ENCODE measurements around the gene RUSC1. TPM values are rescaled to one million over a fixed set of nuclear protein-coding genes. Genes with fewer than 3 reads are reported as not detected.

The RUSC1 gene
- total RNA-seq, 3 donors from 2014 or later: 58.9 to 79.4 (median 60.6) TPM

GRCh38 chr1:155360051-155360450, 39.4 kb downstream of the RUSC1 start:
- Histone ChIP-seq H3K4me1 (ENCODE audit: low read depth) (no peaks in the 10 kb centered on the region), H3K36me3 (ENCODE audit: low read depth) (peaks cover 5% of the 10 kb centered on the region), H3K4me3 (no peak overlapping the region), H3K9me3 (no peaks in the 10 kb centered on the region)
- DNase-seq (peak in 1 of 3 donors; percentile 6), ATAC-seq (peak; percentile 68)
- intact Hi-C loops (cut with DNase I, micrococcal nuclease): no loop called here
- TF ChIP-seq CTCF (IDR thresholded peaks at IDR 0.05): no peak

GRCh38 chr1:155379180-155379579, 58.5 kb downstream of the RUSC1 start:
- no peak for TF ChIP-seq CTCF (IDR thresholded peaks at IDR 0.05)
- H3K4me3 ChIP-seq: no peak overlapping the region
- no peaks in the 10 kb centered on the region for H3K4me1 ChIP-seq (ENCODE audit: low read depth)
- ATAC-seq (no peak), DNase-seq (no peak)
- H3K9me3 ChIP-seq: no peaks in the 10 kb centered on the region
- no peaks in the 10 kb centered on the region for H3K36me3 ChIP-seq (ENCODE audit: low read depth)
- intact Hi-C loops (cut with DNase I, micrococcal nuclease): no loop called here

- Histone ChIP-seq H3K4me1 (ENCODE audit: low read depth) (no peaks in the 10 kb centered on the region), H3K9me3 (no peaks in the 10 kb centered on the region), H3K36me3 (ENCODE audit: low read depth) (no peaks in the 10 kb centered on the region), H3K4me3 (no peak overlapping the region)
- DNase-seq (no peak), ATAC-seq (no peak)
- no peak for TF ChIP-seq CTCF (IDR thresholded peaks at IDR 0.05)
- intact Hi-C loops (cut with DNase I, micrococcal nuclease): no loop called here
Observed at GRCh38 chr1:155379631-155380090, 59.0 kb downstream of the RUSC1 start.

Small RNA genes within 50 kb of the gene (microRNA-seq; reads per million reads assigned to microRNA genes)
- gene MIR555: not detected

Other genes starting within 250 kb of the RUSC1 start
- 10 to 100 TPM in 1 of 3 donors, 1 to 10 TPM in 2; 2.1 to 17.4 (median 5.6) TPM for gene EFNA3, start 242.1 kb upstream of the RUSC1 start, total RNA-seq
- gene EFNA1, start 193.0 kb upstream of the RUSC1 start, total RNA-seq: 100 to 1,000 TPM in 2 of 3 donors, 10 to 100 TPM in 1; 46.3 to 198 (median 110) TPM
- 10 to 100 TPM; 38.7 to 95.8 (median 66.4) TPM for gene SLC50A1, start 185.0 kb upstream of the RUSC1 start, total RNA-seq
- gene DPM3, start 180.4 kb upstream of the RUSC1 start, total RNA-seq: 100 to 1,000 TPM in 1 of 3 donors, 10 to 100 TPM in 2; 76.3 to 106 (median 78.4) TPM
- 100 to 1,000 TPM; 162 to 190 (median 176) TPM for gene KRTCAP2, start 147.6 kb upstream of the RUSC1 start, total RNA-seq
- under 1 TPM; 0.26 to 0.76 (median 0.39) TPM for gene TRIM46, start 147.0 kb upstream of the RUSC1 start, total RNA-seq
- gene THBS3, start 113.0 kb upstream of the RUSC1 start, total RNA-seq: 10 to 100 TPM; 22.4 to 35.9 (median 33.9) TPM
- 10 to 100 TPM; 26.1 to 41.1 (median 35.6) TPM for gene MTX1, start 112.2 kb upstream of the RUSC1 start, total RNA-seq
- gene ENTREP3, start 65.4 kb upstream of the RUSC1 start, total RNA-seq: 10 to 100 TPM; 16.9 to 42.6 (median 20.4) TPM
- gene SCAMP3, start 58.5 kb upstream of the RUSC1 start, total RNA-seq: 10 to 100 TPM; 43.6 to 53.4 (median 46.8) TPM
- gene CLK2, start 47.4 kb upstream of the RUSC1 start, total RNA-seq: 10 to 100 TPM; 43.7 to 51.7 (median 47.8) TPM
- gene HCN3, start 43.4 kb upstream of the RUSC1 start, total RNA-seq: 10 to 100 TPM; 10.3 to 15.6 (median 10.8) TPM
- gene PKLR, start 19.5 kb upstream of the RUSC1 start, total RNA-seq: 1 to 10 TPM in 2 of 3 donors, under 1 TPM in 1; 0.63 to 2.0 (median 1.5) TPM
- 100 to 1,000 TPM; 130 to 244 (median 222) TPM for gene FDPS, start 12.0 kb upstream of the RUSC1 start, total RNA-seq
- 100 to 1,000 TPM in 1 of 3 donors, 10 to 100 TPM in 2; 50.4 to 100 (median 64.4) TPM for gene ASH1L, start 241.9 kb downstream of the RUSC1 start, total RNA-seq

Measured in mucosa of descending colon (tissue), 3 donors.